GM11168 (cell line): Measurements from ENCODE around the gene MCTP1.

Source experiments
- in situ Hi-C: fragments of 300-500 bp; cut with MboI; formaldehyde crosslinking; loops from one replicate; pipeline ENCODE4 v1.12.0; 2022; ENCODE audit warnings: low sequenced_read_pairs; ENCODE audit not compliant: unreplicated experiment

Gene MCTP1

DNA sequence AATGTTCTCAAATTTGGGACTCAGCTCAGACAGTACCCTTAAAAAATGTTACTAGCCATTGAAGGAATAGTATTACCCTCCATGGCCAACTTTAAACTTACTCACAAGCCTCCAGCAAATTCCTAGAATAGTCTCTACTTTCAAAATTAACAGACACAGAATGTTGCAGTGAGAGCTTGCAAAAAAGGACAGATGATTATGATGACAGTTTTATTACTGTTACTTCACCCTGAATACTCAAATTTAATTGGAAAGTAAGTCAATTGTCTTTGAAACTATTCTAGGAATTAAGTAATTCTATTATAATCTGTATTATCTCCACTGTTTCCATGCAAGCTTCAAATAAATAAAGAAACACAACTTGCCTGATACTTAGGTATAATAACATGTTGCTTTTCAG lies 378.1 kb downstream of the MCTP1 start:
- in situ Hi-C loops: no loop called here

- in situ Hi-C loops: no loop called here
These were observed 381.2 kb downstream of the MCTP1 start for GRCh38 chr5:94903726-94904125.

DNA sequence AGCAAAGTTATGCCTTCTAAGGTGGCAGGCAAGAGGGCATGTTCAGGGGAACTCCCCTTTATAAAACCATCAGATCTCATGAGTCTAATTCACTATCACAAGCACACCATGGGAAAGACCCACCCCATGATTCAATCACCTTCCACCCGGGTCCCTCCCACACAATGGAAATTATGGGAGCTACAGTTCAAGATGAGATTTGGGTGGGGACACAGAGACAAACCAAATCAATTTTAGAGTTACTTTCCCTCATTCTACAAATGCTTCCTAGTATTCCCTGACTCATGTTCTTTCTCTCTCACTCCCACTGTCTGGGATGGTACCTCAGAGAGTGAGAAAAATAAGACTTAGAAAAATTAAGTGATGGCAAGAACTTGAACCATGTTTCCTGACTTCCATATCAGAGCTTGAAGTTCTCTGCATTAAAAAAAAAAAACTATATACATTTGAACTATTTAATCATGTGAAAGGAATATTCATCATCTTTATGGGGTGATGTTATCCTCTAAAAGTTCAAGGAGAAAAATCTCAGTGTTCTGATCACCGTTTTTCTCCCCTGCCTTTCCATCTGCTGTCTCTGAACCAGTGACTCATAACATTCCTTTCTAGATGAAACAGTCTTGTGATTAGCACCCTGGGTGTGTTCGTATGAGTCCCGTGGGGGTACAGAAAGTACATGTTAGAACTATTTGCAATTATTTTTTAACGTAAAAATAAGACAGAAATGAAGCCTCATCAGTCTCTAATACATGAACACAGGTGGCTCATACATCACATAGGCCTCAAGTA lies 383.5 kb downstream of the MCTP1 start:
- in situ Hi-C loops: no loop called here

GRCh38 chr5:94900006-94900505 lies 384.8 kb downstream of the MCTP1 start:
- in situ Hi-C loops: no loop called here

- in situ Hi-C loops: no loop called here
These were observed 391.3 kb downstream of the MCTP1 start for GRCh38 chr5:94893412-94894135.

- in situ Hi-C loops: no loop called here
These were observed 392.9 kb downstream of the MCTP1 start for GRCh38 chr5:94891972-94892371.

GRCh38 chr5:94891565-94891964 lies 393.3 kb downstream of the MCTP1 start:
- in situ Hi-C loops: no loop called here

DNA sequence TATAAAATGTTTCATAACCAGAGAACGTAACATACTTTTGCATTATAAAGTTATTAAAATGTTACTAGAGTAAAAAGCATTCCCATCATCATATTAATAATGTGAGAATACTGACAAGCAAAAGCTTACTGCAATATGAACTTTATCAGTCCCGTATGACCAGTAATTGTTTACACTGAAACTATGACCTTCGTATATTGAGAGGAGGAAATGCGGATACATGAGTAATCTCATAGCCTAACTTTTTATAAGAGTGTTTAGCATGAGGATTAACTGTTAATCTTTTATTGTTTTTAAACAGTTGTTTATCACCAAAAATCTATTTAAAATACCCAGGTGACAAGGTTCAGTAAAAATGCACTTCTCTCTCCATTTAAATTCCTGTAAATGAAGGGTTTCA lies 394.0 kb downstream of the MCTP1 start:
- in situ Hi-C loops: no loop called here

GRCh38 chr5:94888674-94889073 lies 396.2 kb downstream of the MCTP1 start:
- in situ Hi-C loops: no loop called here

- in situ Hi-C loops: no loop called here
These were observed 399.0 kb downstream of the MCTP1 start for GRCh38 chr5:94885931-94886330.

DNA sequence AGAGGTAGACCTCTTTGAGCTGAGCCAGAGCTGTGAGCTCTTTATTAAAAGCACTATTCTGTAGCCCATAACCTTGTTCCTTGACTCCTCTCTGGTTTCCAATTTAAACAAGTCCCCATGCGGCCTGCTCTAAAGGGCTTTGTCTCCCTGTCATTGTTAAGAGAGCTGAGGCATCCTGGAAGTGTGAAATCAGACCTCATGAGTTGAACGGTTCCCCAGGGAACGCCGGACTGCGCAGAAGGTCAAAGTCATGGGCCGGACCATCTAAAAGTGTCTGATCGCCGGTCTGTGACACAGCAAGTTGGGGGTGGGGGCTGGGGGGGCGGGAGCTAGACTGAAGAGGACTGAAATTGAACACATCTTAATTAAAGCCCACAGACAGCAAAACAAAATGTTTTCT lies 400.6 kb downstream of the MCTP1 start:
- in situ Hi-C loops: no loop called here

DNA sequence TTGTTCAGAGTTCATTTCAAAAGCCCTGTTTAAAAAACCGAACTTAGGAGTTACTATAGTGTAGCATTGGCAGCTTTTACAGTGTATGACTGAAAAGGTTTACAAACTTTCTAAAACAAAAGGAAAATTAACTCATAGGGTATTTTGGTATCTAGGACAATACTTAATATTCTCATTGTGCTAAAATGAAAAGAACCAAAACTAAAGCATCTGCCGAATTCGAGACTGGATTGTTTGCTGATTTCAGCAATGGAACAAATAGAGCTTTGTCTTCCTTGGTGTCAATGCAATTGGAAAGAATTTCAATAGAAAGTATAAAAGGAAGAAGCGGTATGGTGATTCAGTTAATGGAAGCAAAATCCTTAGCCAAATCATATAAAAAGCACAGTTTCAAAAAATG lies 412.4 kb downstream of the MCTP1 start:
- in situ Hi-C loops: no loop called here

DNA sequence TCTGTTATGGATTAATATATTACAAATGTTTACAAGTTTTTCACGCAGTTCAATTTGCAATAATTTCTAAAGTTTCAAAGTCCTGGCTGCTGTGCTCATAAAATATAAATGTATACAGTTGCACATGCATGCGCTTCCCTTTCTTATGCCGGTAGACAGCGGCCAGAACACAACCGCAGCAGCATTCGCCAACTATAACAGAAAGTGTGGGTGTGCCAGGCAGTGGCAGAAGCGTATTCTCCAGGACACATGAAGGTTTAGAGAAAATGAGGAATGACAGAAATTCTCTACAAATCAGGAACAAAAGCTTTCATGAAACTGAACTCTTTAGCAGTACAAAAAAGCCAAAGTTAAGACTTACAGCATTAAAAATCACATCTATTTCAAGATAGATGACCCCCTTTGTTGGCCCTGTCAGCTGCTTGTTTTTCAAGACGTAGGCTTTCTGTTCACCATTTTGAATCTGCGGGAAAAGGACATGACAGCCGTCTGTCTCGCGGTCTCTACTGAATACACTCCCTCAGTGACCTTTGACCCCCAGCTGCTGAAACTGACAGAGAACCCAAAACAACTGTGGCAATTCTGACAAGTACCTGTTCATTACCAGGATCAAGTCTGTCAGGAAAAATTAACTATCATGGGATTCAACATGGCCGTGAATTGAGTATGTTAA lies 414.2 kb downstream of the MCTP1 start:
- in situ Hi-C loops: no loop called here

GRCh38 chr5:94869921-94870320 lies 415.0 kb downstream of the MCTP1 start:
- in situ Hi-C loops: no loop called here

DNA sequence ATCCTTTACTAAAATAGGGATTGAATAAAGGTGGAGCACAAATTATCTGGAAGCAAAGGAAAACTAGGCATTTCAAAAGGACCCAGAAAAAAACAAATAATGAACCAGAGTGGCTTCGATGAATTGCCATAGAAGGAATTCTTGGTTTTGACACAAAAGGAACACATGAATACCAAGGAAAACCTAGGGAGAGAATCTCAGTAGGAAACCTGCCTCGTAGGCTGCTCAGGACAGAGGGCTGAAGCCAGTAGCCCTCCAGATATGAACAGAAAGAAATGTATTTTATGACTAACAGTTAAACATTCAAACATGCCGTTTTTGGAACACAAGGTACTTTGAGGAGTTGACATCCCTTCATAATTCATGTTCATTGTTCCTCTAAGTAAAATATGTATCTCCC lies 420.9 kb downstream of the MCTP1 start:
- in situ Hi-C loops: no loop called here

- in situ Hi-C loops: no loop called here
These were observed 427.8 kb downstream of the MCTP1 start for GRCh38 chr5:94857111-94857510.

- in situ Hi-C loops: no loop called here
These were observed 428.6 kb downstream of the MCTP1 start for GRCh38 chr5:94856257-94856800.

- in situ Hi-C loops: no loop called here
These were observed 429.4 kb downstream of the MCTP1 start for GRCh38 chr5:94855543-94855942.

GRCh38 chr5:94853120-94853519 lies 431.8 kb downstream of the MCTP1 start:
- in situ Hi-C loops: no loop called here

- in situ Hi-C loops: no loop called here
These were observed 433.9 kb downstream of the MCTP1 start for GRCh38 chr5:94850960-94851359.
